SW 1271 (cell line): ENCODE data around the gene HCK.

ENCODE experiments used
- DNase-seq, 2 experiments: peaks; one replicate each; lab custom pipeline; 2025; lab: John Stamatoyannopoulos, UW

The HCK gene

DNA sequence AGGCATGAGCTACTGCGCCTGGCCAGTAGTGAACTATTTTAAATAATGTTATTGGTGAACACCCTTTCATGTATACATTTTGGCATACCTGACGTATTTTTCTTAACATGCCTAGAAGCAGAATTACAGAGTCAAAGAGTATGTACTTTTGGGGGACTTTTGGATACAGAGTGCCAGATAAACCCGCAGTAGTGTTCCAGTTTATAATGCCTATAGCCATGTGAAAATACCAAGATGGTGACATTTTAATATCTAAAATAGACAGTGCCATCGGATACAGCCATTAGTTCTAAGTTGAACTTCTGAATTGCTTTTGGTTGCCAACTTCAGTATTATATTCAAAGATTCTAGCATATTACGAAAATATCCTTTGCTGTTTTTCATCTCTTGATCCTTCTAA, 77.8 kb downstream of the HCK start:
- no peak for DNase-seq

- DNase-seq: no peak
These were observed 78.3 kb downstream of the HCK start for GRCh38 chr20:32130352-32130751.

- no peak for DNase-seq
These were observed 78.9 kb downstream of the HCK start for GRCh38 chr20:32130965-32131364.

- DNase-seq: no peak
These were observed 81.0 kb downstream of the HCK start for GRCh38 chr20:32132911-32133549.

- DNase-seq: no peak
These were observed 82.0 kb downstream of the HCK start for GRCh38 chr20:32134026-32134425.

DNA sequence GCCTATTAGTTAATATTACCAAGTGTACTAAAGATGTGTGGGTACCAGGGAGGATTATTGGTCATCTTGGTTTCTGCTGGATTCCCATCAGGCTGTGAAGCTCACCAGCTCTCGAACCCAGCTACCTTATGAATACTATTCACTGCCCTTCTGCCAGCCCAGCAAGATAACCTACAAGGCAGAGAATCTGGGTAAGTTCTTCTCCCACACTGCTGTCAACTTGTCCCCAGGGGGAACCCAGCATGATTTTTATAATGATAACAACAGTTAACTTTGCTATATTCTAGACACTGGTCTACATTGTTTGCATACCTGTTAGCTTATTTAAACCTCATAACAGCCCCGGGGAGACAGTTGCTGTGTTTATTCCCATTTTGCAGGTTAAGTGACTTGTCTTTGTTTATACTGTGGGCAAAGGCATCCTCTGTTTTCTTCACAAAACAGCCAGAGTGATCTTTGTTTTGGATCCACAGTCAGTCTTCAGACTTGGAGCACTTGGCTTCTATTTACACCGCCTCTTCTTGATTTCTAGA, 84.0 kb downstream of the HCK start:
- no peak for DNase-seq

DNA sequence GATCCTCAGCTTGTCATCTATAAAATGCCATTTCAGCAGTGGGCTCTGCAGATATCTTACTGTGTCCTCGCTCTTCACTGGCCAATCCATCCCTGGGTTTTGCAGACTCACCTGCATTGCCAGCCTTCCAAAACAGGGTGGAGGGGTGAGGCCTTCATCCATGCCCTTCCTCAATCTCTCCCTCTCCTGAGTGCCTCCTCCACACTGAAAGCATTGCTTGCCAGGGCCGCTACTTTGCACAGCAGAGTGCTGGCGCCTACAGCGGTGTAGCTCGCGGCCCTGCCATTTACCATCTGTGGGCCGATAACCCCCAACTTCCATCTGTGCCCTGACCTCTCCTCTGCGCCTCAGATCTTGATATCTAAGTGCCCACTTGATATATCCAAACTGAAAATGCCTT, 86.9 kb downstream of the HCK start:
- DNase-seq: no peak

- DNase-seq: no peak
These were observed 87.9 kb downstream of the HCK start for GRCh38 chr20:32139947-32140346.

GRCh38 chr20:32140603-32141002, 88.6 kb downstream of the HCK start:
- DNase-seq: no peak

DNA sequence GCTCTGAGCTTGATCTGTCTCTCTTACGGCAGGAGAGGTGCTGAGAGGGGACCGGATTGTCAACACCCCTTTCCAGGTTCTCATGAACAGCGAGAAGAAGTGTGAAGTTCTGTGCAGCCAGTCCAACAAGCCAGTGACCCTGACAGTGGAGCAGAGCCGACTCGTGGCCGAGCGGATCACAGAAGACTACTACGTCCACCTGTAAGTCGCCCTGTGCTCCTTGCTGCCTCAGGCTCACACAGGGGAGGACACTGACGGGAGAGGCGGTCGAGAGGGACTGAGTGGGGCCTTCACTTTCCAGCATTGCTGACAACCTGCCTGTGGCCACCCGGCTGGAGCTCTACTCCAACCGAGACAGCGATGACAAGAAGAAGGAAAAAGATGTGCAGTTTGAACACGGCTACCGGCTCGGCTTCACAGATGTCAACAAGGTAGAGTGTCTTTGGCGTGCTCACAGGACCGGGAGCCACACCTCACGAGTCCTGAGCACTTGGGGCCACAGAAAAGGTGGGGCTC, 89.5 kb downstream of the HCK start:
- DNase-seq: no peak

DNA sequence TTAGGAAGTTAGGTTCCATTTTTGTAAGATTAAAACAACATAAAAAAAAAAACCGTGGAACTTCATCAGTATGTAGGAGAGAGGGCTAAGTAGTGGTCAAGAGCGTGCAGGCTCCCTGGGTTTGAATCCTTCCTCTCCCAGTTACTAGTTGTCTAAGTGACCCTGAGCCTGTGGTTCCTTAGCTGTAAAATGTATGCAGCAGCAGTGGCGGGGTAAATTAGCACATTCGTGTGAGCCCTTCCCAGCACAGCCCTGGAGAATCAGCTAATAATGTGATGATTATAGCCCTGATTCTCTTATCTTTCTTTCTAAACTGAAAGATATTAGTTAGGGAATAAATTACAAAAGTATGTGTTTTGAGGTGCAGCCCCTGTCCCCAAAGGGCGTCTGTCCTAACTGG, 90.0 kb downstream of the HCK start:
- no peak for DNase-seq

DNA sequence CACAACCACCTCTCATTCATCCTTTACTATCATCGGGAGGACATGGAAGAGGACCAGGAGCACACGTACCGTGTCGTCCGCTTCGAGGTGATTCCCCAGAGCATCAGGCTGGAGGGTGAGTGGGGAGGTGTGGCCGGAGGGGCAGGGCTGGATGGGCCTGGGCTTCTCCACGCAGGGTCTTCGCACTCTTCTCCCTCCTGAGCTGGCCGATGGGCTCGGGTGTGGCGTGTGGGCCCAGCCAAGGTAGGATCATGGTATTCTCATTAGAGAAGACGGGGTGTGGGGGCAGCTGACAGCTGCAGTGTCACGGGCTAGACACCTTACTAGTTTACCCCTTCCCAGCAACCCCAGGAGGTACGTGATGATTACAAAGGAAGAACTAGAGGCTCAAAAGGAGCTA, 90.9 kb downstream of the HCK start:
- no peak for DNase-seq

- DNase-seq: no peak
These were observed 93.0 kb downstream of the HCK start for GRCh38 chr20:32144898-32145662.

- DNase-seq: no peak
These were observed 97.6 kb downstream of the HCK start for GRCh38 chr20:32149566-32150170.

DNA sequence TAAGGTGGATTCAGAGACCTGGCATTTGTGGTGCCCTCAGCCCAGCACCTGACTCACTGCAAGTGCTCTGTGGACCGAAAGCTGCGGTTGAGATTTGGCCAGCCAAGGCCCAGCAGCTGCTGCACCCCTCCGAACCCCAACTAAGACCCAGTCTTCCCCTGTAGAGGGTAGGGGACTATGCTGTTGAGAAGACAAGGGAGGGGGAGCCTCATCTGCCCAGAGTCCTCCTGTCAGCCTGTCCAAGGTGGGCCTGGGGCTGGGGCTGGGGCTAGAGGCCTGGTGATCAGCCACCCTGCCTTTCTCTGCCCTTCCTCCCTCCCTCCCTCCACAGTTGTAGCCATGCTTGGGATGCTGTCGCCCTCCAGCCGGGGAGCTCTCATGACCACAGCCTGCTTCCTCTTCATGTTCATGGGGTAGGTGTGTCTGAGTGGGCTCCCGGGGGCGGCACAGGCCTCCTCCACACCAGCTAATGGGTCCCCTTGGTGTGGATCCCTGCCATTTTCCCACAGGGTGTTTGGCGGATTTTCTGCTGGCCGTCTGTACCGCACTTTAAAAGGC, 98.3 kb downstream of the HCK start:
- no peak for DNase-seq
